Bronchial epithelial cell (primary cell): ENCODE data around the gene DUSP3. TPM values are rescaled to one million over a fixed set of nuclear protein-coding genes. Genes with fewer than 3 reads are reported as not detected.
"Not testable (repeated sequence)": the region's sequence is repeated elsewhere in the genome, so short reads cannot be mapped to it uniquely, and the experiment has no call there.

Experiments
- DNase-seq: peaks from one replicate; pipeline ENCODE4 v3.0.0-alpha.2; 2010; ENCODE audit warnings: low read depth
- FAIRE-seq: peaks from 2 replicates; lab custom pipeline; 2011; peaks lifted over from hg19 to GRCh38; lab: Jason Lieb, UNC
- H3K27me3 ChIP-seq: 2 replicates; pipeline ENCODE4 v1.5.1; 2011; ENCODE audit warnings: low read length; ENCODE audit not compliant: control insufficient read depth, insufficient read depth
- H3K36me3 ChIP-seq: 2 replicates; pipeline ENCODE4 v1.5.1; 2011; ENCODE audit warnings: low read length; ENCODE audit not compliant: control insufficient read depth, insufficient read depth
- H3K4me3 ChIP-seq: 2 replicates; pipeline ENCODE4 v1.5.1; 2011; ENCODE audit warnings: mild to moderate bottlenecking, low read depth, low read length, control low read depth
- CTCF ChIP-seq: IDR thresholded peaks from 2 replicates; pipeline ENCODE4 v1.5.1; 2011; ENCODE audit warnings: mild to moderate bottlenecking, moderate library complexity, low read length, control low read depth, inconsistent platforms; ENCODE audit not compliant: insufficient read depth, severe bottlenecking
- total RNA-seq: library from RNA; depleted of rRNA; stranded (reverse); fragments of >200 nt; gene quantifications from 2 replicates; pipeline ENCODE4 v1.2.1, GENCODE V29; 2014

DUSP3 gene
- total RNA-seq, 1 donor from 2014 or later, result 36.9 TPM

GRCh38 chr17:43800736-43801135, 22.0 kb upstream of the DUSP3 start:
- Histone ChIP-seq H3K27me3 (no peaks in the 10 kb centered on the region), H3K4me3 (no peak overlapping the region), H3K36me3 (no peaks in the 10 kb centered on the region)
- TF ChIP-seq CTCF, result no peak
- DNase-seq (no peak), FAIRE-seq (no peak)

GRCh38 chr17:43799047-43799446, 20.3 kb upstream of the DUSP3 start:
- Histone ChIP-seq H3K36me3 (no peaks in the 10 kb centered on the region), H3K27me3 (no peaks in the 10 kb centered on the region), H3K4me3 (no peak overlapping the region)
- FAIRE-seq (no peak), DNase-seq (no peak)
- TF ChIP-seq CTCF, result no peak

- not testable (repeated sequence) for FAIRE-seq, H3K4me3 ChIP-seq, DNase-seq, H3K27me3 ChIP-seq, H3K36me3 ChIP-seq
Measured at GRCh38 chr17:43798024-43798423, 19.2 kb upstream of the DUSP3 start.

- not testable (repeated sequence) for H3K27me3 ChIP-seq, DNase-seq, FAIRE-seq, H3K4me3 ChIP-seq, H3K36me3 ChIP-seq
Measured at GRCh38 chr17:43792668-43793067, 13.9 kb upstream of the DUSP3 start.

- peak; percentile 82 for DNase-seq
- FAIRE-seq, result no peak
- no peak for TF ChIP-seq CTCF
- no peaks in the 10 kb centered on the region for H3K27me3 ChIP-seq
- H3K36me3 ChIP-seq, result no peaks in the 10 kb centered on the region
- H3K4me3 ChIP-seq, result no peak overlapping the region
Measured at GRCh38 chr17:43791589-43791988, 12.8 kb upstream of the DUSP3 start.

- DNase-seq (peak; percentile 48), FAIRE-seq (no peak)
- Histone ChIP-seq H3K36me3 (no peaks in the 10 kb centered on the region), H3K27me3 (no peaks in the 10 kb centered on the region), H3K4me3 (no peak overlapping the region)
- TF ChIP-seq CTCF, result peak; percentile 65
Measured at GRCh38 chr17:43790311-43790940, 11.6 kb upstream of the DUSP3 start.

- H3K4me3 ChIP-seq, result no peak overlapping the region
- TF ChIP-seq CTCF, result no peak
- no peak for DNase-seq
- H3K36me3 ChIP-seq, result no peaks in the 10 kb centered on the region
- H3K27me3 ChIP-seq, result no peaks in the 10 kb centered on the region
- FAIRE-seq, result no peak
Measured at GRCh38 chr17:43789482-43789881, 10.7 kb upstream of the DUSP3 start.
